ENCODE data around the gene MAML2. TPM values are rescaled to one million over a fixed set of nuclear protein-coding genes. Genes with fewer than 3 reads are reported as not detected.

The MAML2 gene
- total RNA-seq, 2 experiments from 2014 or later = 0.15 to 1.0 TPM

DNA sequence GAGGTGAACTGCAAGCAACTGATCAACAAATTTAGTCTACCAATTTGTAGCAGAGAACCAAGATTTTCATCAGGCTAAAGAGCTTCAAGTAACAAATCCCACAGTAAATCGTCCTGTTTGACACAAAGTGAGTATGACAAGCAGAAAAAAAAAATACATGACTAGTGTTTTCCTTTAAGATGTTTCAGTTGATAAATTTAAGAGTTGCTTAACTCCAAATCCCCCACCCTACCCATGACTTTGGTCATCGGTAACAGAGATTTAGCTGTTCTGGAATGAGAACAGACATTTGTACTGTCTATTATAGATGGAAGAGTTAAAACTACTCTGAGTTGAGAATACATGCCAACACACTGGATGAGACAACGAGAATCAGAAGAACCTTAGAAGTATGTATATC lies 254.1 kb downstream of the MAML2 start:
- DNase-seq (ENCODE audit: low spot score) = no peak
- Histone ChIP-seq H3K4me3 (ENCODE audit: low read depth, low read length, poor library complexity, severe bottlenecking) (no peak overlapping the region), H3K9me2 (ENCODE audit: insufficient read depth, low read length) (no peaks in the 10 kb centered on the region), H4K20me1 (ENCODE audit: insufficient read depth, low read length) (no peaks in the 10 kb centered on the region), H3K27ac (ENCODE audit: low read depth, low read length, poor library complexity, severe bottlenecking) (no peak overlapping the region), H3K9me3 (ENCODE audit: low read length) (no peaks in the 10 kb centered on the region), H3K4me2 (ENCODE audit: low read length) (no peak overlapping the region), H2AFZ (ENCODE audit: low read length) (no peak overlapping the region), H3K79me2 (ENCODE audit: insufficient read depth, low read depth, low read length) (no peaks in the 10 kb centered on the region), H3K36me3 (ENCODE audit: insufficient read depth, low read length) (no peaks in the 10 kb centered on the region), H3K4me1 (ENCODE audit: insufficient read depth, low read length, poor library complexity, severe bottlenecking) (no peaks in the 10 kb centered on the region)
- CTCF ChIA-PET (ENCODE audit: unreplicated experiment) = no interaction called here
- BruUV-seq (replicated peaks) = no TSS peak
- POLR2A ChIA-PET = interaction anchor here (0.8 to 1.1 kb wide), 3 partner anchors 9 to 254 kb away, joined by 3 read pairs; partner anchors contain the start of gene MAML2
- intact Hi-C loops (cut with micrococcal nuclease; ENCODE audit: unreplicated experiment) = no loop called here
- TF ChIP-seq, protein P1, sequence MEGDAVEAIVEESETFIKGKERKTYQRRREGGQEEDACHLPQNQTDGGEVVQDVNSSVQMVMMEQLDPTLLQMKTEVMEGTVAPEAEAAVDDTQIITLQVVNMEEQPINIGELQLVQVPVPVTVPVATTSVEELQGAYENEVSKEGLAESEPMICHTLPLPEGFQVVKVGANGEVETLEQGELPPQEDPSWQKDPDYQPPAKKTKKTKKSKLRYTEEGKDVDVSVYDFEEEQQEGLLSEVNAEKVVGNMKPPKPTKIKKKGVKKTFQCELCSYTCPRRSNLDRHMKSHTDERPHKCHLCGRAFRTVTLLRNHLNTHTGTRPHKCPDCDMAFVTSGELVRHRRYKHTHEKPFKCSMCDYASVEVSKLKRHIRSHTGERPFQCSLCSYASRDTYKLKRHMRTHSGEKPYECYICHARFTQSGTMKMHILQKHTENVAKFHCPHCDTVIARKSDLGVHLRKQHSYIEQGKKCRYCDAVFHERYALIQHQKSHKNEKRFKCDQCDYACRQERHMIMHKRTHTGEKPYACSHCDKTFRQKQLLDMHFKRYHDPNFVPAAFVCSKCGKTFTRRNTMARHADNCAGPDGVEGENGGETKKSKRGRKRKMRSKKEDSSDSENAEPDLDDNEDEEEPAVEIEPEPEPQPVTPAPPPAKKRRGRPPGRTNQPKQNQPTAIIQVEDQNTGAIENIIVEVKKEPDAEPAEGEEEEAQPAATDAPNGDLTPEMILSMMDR (conservative IDR thresholded peaks at IDR 0.05; ENCODE audit: low read length) = no peak
- no peak for TF ChIP-seq EZH2phosphoT487 (IDR thresholded peaks at IDR 0.05; ENCODE audit: borderline replicate concordance, low read depth, low read length)

DNA sequence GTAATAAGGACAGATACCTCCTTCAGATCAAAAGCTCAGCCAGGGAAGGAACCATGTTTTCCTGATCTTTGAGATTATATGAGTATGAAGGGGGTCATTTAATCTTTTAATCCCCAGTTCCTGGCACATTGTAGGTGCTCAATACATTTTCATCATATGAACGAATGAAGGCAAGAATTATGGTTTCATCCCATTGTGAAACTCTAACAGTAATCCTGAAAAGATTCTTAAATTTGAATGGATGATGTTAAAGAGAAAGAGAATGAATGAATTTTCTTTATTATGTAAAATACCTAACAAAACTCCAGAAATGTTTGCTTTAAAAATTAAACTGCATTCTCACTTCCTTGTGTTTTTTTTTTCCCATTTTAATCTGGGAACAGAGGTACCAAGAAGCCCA lies 256.9 kb downstream of the MAML2 start:
- H3K9me3 ChIP-seq (ENCODE audit: low read length) = no peaks in the 10 kb centered on the region
- BruUV-seq (replicated peaks) = no TSS peak
- no peak overlapping the region for H3K4me3 ChIP-seq (ENCODE audit: low read depth, low read length, poor library complexity, severe bottlenecking)
- DNase-seq (ENCODE audit: low spot score) = no peak
- H4K20me1 ChIP-seq (ENCODE audit: insufficient read depth, low read length) = no peaks in the 10 kb centered on the region
- no peaks in the 10 kb centered on the region for H3K36me3 ChIP-seq (ENCODE audit: insufficient read depth, low read length)
- no peak overlapping the region for H3K4me2 ChIP-seq (ENCODE audit: low read length)
- CTCF ChIA-PET (ENCODE audit: unreplicated experiment) = no interaction called here
- H3K9me2 ChIP-seq (ENCODE audit: insufficient read depth, low read length) = no peaks in the 10 kb centered on the region
- TF ChIP-seq, protein P1 (conservative IDR thresholded peaks at IDR 0.05; ENCODE audit: low read length) = no peak
- no peak for TF ChIP-seq EZH2phosphoT487 (IDR thresholded peaks at IDR 0.05; ENCODE audit: borderline replicate concordance, low read depth, low read length)
- no peaks in the 10 kb centered on the region for H3K79me2 ChIP-seq (ENCODE audit: insufficient read depth, low read depth, low read length)
- POLR2A ChIA-PET = interaction anchor here (1.2 to 1.6 kb wide), 2 partner anchors 18 to 22 kb away, joined by 3 to 6 read pairs; no protein-coding TSS in a partner anchor
- H2AFZ ChIP-seq (ENCODE audit: low read length) = no peak overlapping the region
- intact Hi-C loops (cut with micrococcal nuclease; ENCODE audit: unreplicated experiment) = no loop called here
- H3K27ac ChIP-seq (ENCODE audit: low read depth, low read length, poor library complexity, severe bottlenecking) = no peak overlapping the region
- H3K4me1 ChIP-seq (ENCODE audit: insufficient read depth, low read length, poor library complexity, severe bottlenecking) = no peaks in the 10 kb centered on the region

DNA sequence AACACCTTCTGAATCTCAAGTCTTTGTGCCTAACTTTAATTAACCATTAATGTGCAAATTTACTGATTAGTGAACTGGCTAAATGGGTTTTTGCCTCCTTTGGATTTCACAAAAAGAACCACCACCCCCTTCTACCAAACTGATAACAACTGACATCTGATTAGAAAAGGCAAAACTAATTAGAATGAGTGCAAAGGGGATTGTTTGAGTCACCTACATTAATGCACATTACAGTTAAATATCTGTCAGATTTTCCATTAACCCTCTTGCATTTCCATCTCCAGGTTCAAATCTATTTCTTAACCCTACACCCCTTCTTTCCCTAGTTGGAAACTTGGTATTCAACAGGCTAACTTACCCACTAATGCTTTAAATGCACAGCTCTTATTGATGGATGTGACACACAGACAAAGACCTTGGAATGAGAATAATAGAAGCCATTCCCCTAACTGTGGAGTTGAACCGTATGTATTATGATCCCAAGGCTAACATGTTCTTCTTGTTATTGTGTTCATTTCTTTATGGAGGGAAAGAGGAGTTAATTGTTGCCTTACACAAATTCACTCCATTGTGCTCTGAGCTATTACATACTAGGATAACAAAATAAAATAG lies 257.6 kb downstream of the MAML2 start:
- ChIA-PET POLR2A (interaction anchor here (0.6 to 1.6 kb wide), 4 partner anchors 17 to 1119 kb away, joined by 3 to 6 read pairs (median 4); no protein-coding TSS in a partner anchor), CTCF (ENCODE audit: unreplicated experiment) (no interaction called here)
- H3K36me3 ChIP-seq (ENCODE audit: insufficient read depth, low read length) = no peaks in the 10 kb centered on the region
- H3K4me1 ChIP-seq (ENCODE audit: insufficient read depth, low read length, poor library complexity, severe bottlenecking) = no peaks in the 10 kb centered on the region
- intact Hi-C loops (cut with micrococcal nuclease; ENCODE audit: unreplicated experiment) = no loop called here
- no peak overlapping the region for H3K4me3 ChIP-seq (ENCODE audit: low read depth, low read length, poor library complexity, severe bottlenecking)
- H3K79me2 ChIP-seq (ENCODE audit: insufficient read depth, low read depth, low read length) = no peaks in the 10 kb centered on the region
- H3K4me2 ChIP-seq (ENCODE audit: low read length) = no peak overlapping the region
- DNase-seq (ENCODE audit: low spot score) = no peak
- BruUV-seq (replicated peaks) = no TSS peak
- TF ChIP-seq, protein P1 (conservative IDR thresholded peaks at IDR 0.05; ENCODE audit: low read length) = no peak
- no peak for TF ChIP-seq EZH2phosphoT487 (IDR thresholded peaks at IDR 0.05; ENCODE audit: borderline replicate concordance, low read depth, low read length)
- H3K9me2 ChIP-seq (ENCODE audit: insufficient read depth, low read length) = no peaks in the 10 kb centered on the region
- H3K9me3 ChIP-seq (ENCODE audit: low read length) = no peaks in the 10 kb centered on the region
- H2AFZ ChIP-seq (ENCODE audit: low read length) = no peak overlapping the region
- H3K27ac ChIP-seq (ENCODE audit: low read depth, low read length, poor library complexity, severe bottlenecking) = no peak overlapping the region
- H4K20me1 ChIP-seq (ENCODE audit: insufficient read depth, low read length) = no peaks in the 10 kb centered on the region
